Vagina (tissue), 2 donors: Measurements from ENCODE around the gene PBX1. TPM values are rescaled to one million over a fixed set of nuclear protein-coding genes. Genes with fewer than 3 reads are reported as not detected.

Experiments
- DNase-seq, 2 donors: peaks; one replicate each; pipeline ENCODE4 v3.0.0-alpha.2; 2017; ENCODE audit errors: extremely low spot score in 2 of 2
- H3K27ac ChIP-seq: fragments of 200-600 bp; sonication (generic); one replicate; pipeline ENCODE4 v1.5.1; 2019
- H3K27me3 ChIP-seq: fragments of 200-600 bp; sonication (generic); one replicate; pipeline ENCODE4 v1.5.1; 2019
- H3K36me3 ChIP-seq, 2 donors: fragments of 200-600 bp; sonication (generic); one replicate each; pipeline ENCODE4 v1.5.1; 2017 to 2019
- H3K4me1 ChIP-seq: fragments of 200-600 bp; sonication (generic); one replicate; pipeline ENCODE4 v1.5.1; 2019
- H3K4me3 ChIP-seq, 2 donors: fragments of 200-600 bp; sonication (generic); 1 replicate in 1 of 2; 2 replicates in 1 of 2; pipeline ENCODE4 v1.5.1; 2016 to 2019
- H3K9me3 ChIP-seq: fragments of 200-600 bp; sonication (generic); one replicate; pipeline ENCODE4 v1.5.1; 2019
- POLR2A ChIP-seq, 2 donors: fragments of 450-650 bp; IDR thresholded peaks; one replicate each; pipeline ENCODE4 v1.6.1; 2017; ENCODE audit warnings: antibody characterized with exemption in 2 of 2, mild to moderate bottlenecking in 2 of 2, moderate library complexity in 2 of 2
- POLR2AphosphoS5 ChIP-seq, 2 donors: sonication (generic); formaldehyde crosslinking; IDR thresholded peaks; one replicate each; pipeline ENCODE4 v1.9.0; 2017; ENCODE audit warnings: antibody characterized with exemption in 2 of 2, mild to moderate bottlenecking in 2 of 2, low read depth in 1 of 2; ENCODE audit not compliant: insufficient read depth in 1 of 2
- intact Hi-C: fragments of 100-400 bp; cut with DNase I; formaldehyde crosslinking; loops from one replicate; pipeline ENCODE4 v1.15.1; 2023
- total RNA-seq: library from RNA; depleted of rRNA; stranded (reverse); fragments of >200 nt; gene quantifications from one replicate; pipeline ENCODE4 v1.2.3, GENCODE V29; 2016
- TF ChIP-seq, protein P1 (sequence below), 3 experiments: fragments of 450-650 bp in 2 of 3; fragments of 200-600 bp in 1 of 3; sonication (generic) in 1 of 3; IDR thresholded peaks; one replicate each; pipeline ENCODE4 v1.5.1; 2017 to 2019; ENCODE audit warnings: antibody characterized with exemption in 3 of 3, mild to moderate bottlenecking in 2 of 3, moderate library complexity in 2 of 3

PBX1 gene
- total RNA-seq, 1 donor from 2014 or later, result 69.0 TPM

DNA sequence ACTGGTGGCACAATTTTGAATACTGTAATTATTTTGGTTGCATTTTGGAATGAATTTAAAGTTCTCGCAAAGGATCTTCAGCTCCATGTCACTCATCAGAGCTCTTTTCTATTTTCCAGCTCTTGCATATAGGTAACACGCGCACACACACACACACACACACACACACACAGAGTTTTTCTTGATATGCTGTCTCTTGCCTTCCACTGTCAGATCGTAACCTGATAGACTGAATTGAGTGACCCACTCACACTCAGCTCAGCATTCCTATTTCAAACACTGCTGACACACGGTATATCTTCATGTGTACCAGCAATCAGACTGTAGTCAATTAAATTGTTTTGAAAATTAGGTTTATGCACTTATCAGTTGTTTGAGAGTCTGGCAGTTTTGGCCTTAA is 214.1 kb downstream of the PBX1 start:
- DNase-seq, result no peak
- Histone ChIP-seq H3K27me3 (no peaks in the 10 kb centered on the region), H3K9me3 (no peaks in the 10 kb centered on the region), H3K4me3 (no peak overlapping the region), H3K27ac (peak overlapping the region; percentile 82), H3K4me1 (peaks cover 94% of the 10 kb centered on the region), H3K36me3 (no peaks in the 10 kb centered on the region)
- intact Hi-C loops, result no loop called here
- TF ChIP-seq POLR2AphosphoS5 (IDR thresholded peaks at IDR 0.05; ENCODE audit: insufficient read depth in 1 of 2, low read depth in 1 of 2) (no peak), POLR2A (IDR thresholded peaks at IDR 0.05) (no peak)
- TF ChIP-seq, protein P1, sequence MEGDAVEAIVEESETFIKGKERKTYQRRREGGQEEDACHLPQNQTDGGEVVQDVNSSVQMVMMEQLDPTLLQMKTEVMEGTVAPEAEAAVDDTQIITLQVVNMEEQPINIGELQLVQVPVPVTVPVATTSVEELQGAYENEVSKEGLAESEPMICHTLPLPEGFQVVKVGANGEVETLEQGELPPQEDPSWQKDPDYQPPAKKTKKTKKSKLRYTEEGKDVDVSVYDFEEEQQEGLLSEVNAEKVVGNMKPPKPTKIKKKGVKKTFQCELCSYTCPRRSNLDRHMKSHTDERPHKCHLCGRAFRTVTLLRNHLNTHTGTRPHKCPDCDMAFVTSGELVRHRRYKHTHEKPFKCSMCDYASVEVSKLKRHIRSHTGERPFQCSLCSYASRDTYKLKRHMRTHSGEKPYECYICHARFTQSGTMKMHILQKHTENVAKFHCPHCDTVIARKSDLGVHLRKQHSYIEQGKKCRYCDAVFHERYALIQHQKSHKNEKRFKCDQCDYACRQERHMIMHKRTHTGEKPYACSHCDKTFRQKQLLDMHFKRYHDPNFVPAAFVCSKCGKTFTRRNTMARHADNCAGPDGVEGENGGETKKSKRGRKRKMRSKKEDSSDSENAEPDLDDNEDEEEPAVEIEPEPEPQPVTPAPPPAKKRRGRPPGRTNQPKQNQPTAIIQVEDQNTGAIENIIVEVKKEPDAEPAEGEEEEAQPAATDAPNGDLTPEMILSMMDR (IDR thresholded peaks at IDR 0.05), result no peak

DNA sequence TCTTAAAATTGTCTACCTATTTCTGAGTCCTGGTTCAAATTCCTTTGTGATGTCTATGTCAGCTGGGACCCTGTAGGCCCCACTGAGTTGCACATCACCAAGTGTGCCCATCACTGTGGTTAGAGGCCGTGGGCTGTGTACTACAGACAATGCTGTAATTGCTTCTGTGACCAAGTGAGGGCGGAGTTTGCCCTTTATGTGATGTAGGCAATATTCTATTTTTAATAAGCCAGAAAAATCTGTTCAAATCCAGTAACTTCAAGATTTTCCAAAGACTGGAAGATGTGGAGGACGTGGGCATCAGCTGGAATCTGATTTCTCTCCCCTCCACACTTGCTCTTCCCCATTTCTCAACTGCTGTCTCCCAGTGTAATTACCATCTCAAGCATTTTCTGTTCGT is 215.4 kb downstream of the PBX1 start:
- Histone ChIP-seq H3K27ac (peak overlapping the region; percentile 82), H3K4me3 (no peak overlapping the region), H3K27me3 (no peaks in the 10 kb centered on the region), H3K4me1 (peaks cover 90% of the 10 kb centered on the region), H3K36me3 (no peaks in the 10 kb centered on the region), H3K9me3 (no peaks in the 10 kb centered on the region)
- intact Hi-C loops, result no loop called here
- no peak for DNase-seq
- TF ChIP-seq POLR2AphosphoS5 (IDR thresholded peaks at IDR 0.05; ENCODE audit: insufficient read depth in 1 of 2, low read depth in 1 of 2) (no peak), POLR2A (IDR thresholded peaks at IDR 0.05) (no peak)
- TF ChIP-seq, protein P1 (IDR thresholded peaks at IDR 0.05), result no peak

DNA sequence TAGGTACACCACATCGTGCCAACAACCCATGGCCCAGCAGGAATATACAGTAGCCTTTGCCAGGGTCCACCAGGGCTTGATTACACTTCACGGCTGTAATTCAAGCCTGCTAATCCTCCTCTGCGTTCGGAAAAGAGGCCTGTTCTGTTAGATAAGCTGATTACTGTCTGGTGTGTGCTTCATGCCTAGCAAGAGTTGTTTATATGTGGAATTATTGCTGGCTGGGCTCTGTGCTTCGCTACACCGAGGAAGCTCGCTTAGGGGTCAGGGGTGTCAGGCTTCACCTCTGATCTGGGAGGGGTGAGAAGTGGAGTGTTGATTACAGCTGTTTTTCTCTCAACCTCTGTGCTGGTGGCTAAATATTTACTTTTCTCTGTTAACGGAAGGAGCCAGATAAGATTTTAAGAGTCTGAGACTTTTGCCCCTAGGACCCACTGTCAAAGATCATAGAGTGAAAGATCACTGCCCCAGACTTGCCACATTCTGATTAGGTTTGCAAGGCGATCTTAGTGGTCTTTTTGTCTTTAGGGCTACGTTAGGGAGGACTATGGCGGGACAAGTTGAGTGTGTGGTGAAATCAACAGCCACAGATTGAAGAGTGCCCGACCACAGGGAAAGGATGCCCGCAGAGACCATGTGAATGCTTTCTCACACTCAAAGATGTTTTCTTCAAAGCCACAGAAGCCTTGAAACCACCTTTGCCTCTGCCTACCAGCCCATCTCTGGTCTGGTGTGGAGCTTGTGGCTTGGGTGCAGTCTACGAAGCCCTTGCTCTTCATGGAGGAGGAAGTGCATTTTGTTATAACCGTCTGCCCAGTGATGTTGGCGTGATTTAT is 216.1 kb downstream of the PBX1 start:
- Histone ChIP-seq H3K27me3 (no peaks in the 10 kb centered on the region), H3K4me1 (peaks cover 90% of the 10 kb centered on the region), H3K36me3 (no peaks in the 10 kb centered on the region), H3K9me3 (no peaks in the 10 kb centered on the region), H3K27ac (peak overlapping the region; percentile 82), H3K4me3 (no peak overlapping the region)
- TF ChIP-seq POLR2AphosphoS5 (IDR thresholded peaks at IDR 0.05; ENCODE audit: insufficient read depth in 1 of 2, low read depth in 1 of 2) (no peak), POLR2A (IDR thresholded peaks at IDR 0.05) (no peak)
- TF ChIP-seq, protein P1 (IDR thresholded peaks at IDR 0.05), result no peak
- no peak for DNase-seq
- intact Hi-C loops, result no loop called here

DNA sequence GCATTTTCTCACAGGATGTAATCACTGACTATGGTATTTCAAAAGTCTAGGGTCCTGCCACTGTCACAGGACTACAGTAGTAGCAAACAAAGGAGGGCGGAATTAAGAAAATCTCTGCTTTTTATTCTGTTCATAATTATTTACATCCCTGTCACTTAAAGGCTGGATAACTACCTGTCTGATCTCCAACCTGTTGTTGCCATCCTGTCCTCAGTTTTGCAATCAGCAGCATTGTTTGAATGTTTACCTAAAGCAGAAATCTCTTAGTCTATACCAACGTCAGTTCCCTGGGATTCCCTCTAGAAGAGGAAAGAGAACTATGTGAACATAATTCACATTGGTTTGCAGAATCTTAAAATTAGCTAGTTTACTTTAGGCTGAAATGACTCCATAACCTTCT is 218.5 kb downstream of the PBX1 start:
- Histone ChIP-seq H3K9me3 (no peaks in the 10 kb centered on the region), H3K27me3 (no peaks in the 10 kb centered on the region), H3K4me1 (peaks cover 89% of the 10 kb centered on the region), H3K36me3 (no peaks in the 10 kb centered on the region), H3K27ac (no peak overlapping the region), H3K4me3 (no peak overlapping the region)
- intact Hi-C loops, result no loop called here
- TF ChIP-seq POLR2A (IDR thresholded peaks at IDR 0.05), result no peak
- TF ChIP-seq POLR2AphosphoS5 (IDR thresholded peaks at IDR 0.05; ENCODE audit: insufficient read depth in 1 of 2, low read depth in 1 of 2), result no peak
- TF ChIP-seq, protein P1 (IDR thresholded peaks at IDR 0.05), result no peak
- no peak for DNase-seq

DNA sequence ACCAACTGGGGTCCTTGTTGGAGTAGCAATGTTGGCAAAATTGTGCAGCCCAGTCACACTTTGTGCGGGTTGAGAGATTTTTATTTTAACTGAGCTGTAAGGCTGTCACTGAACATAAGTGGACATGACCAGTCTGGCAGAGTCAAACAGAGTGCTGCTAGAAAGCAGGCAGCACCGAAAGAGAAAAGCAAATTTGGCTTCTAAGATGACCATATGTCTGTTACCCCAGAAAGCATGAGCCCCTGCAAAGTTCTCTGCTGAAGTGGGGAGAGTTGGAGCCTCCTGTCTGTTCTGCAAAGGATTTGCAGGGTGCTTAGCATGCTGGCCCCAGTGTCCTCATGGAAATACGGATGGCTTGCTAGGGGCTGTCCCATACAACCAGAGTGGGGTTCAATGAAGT is 220.4 kb downstream of the PBX1 start:
- TF ChIP-seq POLR2AphosphoS5 (IDR thresholded peaks at IDR 0.05; ENCODE audit: insufficient read depth in 1 of 2, low read depth in 1 of 2), result no peak
- TF ChIP-seq, protein P1 (IDR thresholded peaks at IDR 0.05), result no peak
- TF ChIP-seq POLR2A (IDR thresholded peaks at IDR 0.05), result no peak
- Histone ChIP-seq H3K27me3 (no peaks in the 10 kb centered on the region), H3K4me3 (no peak overlapping the region), H3K9me3 (no peaks in the 10 kb centered on the region), H3K27ac (peak overlapping the region; percentile 54), H3K4me1 (peaks cover 84% of the 10 kb centered on the region), H3K36me3 (no peaks in the 10 kb centered on the region)
- DNase-seq, result no peak
- intact Hi-C loops, result no loop called here
